ENCODE data around the gene SMARCA1. TPM values are rescaled to one million over a fixed set of nuclear protein-coding genes. Genes with fewer than 3 reads are reported as not detected.
A peak's percentile ranks its signal among the peaks of the same experiment; 100 is the strongest.
"Not testable (repeated sequence)": the region's sequence is repeated elsewhere in the genome, so short reads cannot be mapped to it uniquely, and the experiment has no call there.

SMARCA1 gene
- not detected for total RNA-seq

GRCh38 chrX:129523079-129523911, at the start of gene SMARCA1:
Gene SMARCA1, minus strand, starts transcription at chrX:129523490. Its CDS starts 120 bp downstream, at chrX:129523370.
- peaks cover 6% of the 10 kb centered on the region for H3K4me1 Mint-ChIP-seq (ENCODE audit: low read depth)
- ChIA-PET CTCF (no interaction called here), POLR2A (no interaction called here)
- peak within 1 kb of the TSS; percentile 72 for H3K4me3 Mint-ChIP-seq
- H3K36me3 Mint-ChIP-seq (ENCODE audit: low read depth): no peaks in the 10 kb centered on the region
- no peaks in the 10 kb centered on the region for H3K9me3 Mint-ChIP-seq (ENCODE audit: insufficient read depth)
- ATAC-seq (peak; percentile 23), DNase-seq (no peak)
- H3K27me3 Mint-ChIP-seq (ENCODE audit: low read depth): peaks cover 19% of the 10 kb centered on the region
- no peak within 1 kb of the TSS for H3K27ac Mint-ChIP-seq

GRCh38 chrX:129572422-129572821, 49.1 kb upstream of the SMARCA1 start:
- no peaks in the 10 kb centered on the region for H3K27me3 Mint-ChIP-seq (ENCODE audit: low read depth)
- H3K27ac Mint-ChIP-seq: no peak overlapping the region
- no peaks in the 10 kb centered on the region for H3K4me1 Mint-ChIP-seq (ENCODE audit: low read depth)
- ChIA-PET POLR2A (no interaction called here), CTCF (no interaction called here)
- no peak for DNase-seq
- H3K9me3 Mint-ChIP-seq (ENCODE audit: insufficient read depth): no peaks in the 10 kb centered on the region
- no peak overlapping the region for H3K4me3 Mint-ChIP-seq
- no peak for ATAC-seq
- no peaks in the 10 kb centered on the region for H3K36me3 Mint-ChIP-seq (ENCODE audit: low read depth)

GRCh38 chrX:129568349-129568748, 45.1 kb upstream of the SMARCA1 start:
- POLR2A ChIA-PET: no interaction called here
- no peak for ATAC-seq
- H3K36me3 Mint-ChIP-seq (ENCODE audit: low read depth): peaks cover 3% of the 10 kb centered on the region

GRCh38 chrX:129566073-129566472, 42.8 kb upstream of the SMARCA1 start:
- Mint-ChIP-seq H3K27ac (no peak overlapping the region), H3K4me3 (no peak overlapping the region), H3K36me3 (ENCODE audit: low read depth) (peaks cover 4% of the 10 kb centered on the region), H3K4me1 (ENCODE audit: low read depth) (peaks cover 10% of the 10 kb centered on the region), H3K9me3 (ENCODE audit: insufficient read depth) (no peaks in the 10 kb centered on the region), H3K27me3 (ENCODE audit: low read depth) (no peaks in the 10 kb centered on the region)
- POLR2A ChIA-PET: no interaction called here
- CTCF ChIA-PET: no interaction called here
- DNase-seq (no peak), ATAC-seq (no peak)

More at GRCh38 chrX:129568349-129568748, 45.1 kb upstream of the SMARCA1 start:
- CTCF ChIA-PET: no interaction called here
- Mint-ChIP-seq H3K4me1 (ENCODE audit: low read depth) (peaks cover 10% of the 10 kb centered on the region), H3K27ac (no peak overlapping the region), H3K27me3 (ENCODE audit: low read depth) (no peaks in the 10 kb centered on the region), H3K4me3 (no peak overlapping the region), H3K9me3 (ENCODE audit: insufficient read depth) (no peaks in the 10 kb centered on the region)
- DNase-seq: no peak

GRCh38 chrX:129565046-129565650, 41.9 kb upstream of the SMARCA1 start:
- DNase-seq (no peak), ATAC-seq (no peak)
- Mint-ChIP-seq H3K27me3 (ENCODE audit: low read depth) (no peaks in the 10 kb centered on the region), H3K27ac (no peak overlapping the region), H3K4me1 (ENCODE audit: low read depth) (peaks cover 10% of the 10 kb centered on the region), H3K36me3 (ENCODE audit: low read depth) (peaks cover 4% of the 10 kb centered on the region), H3K9me3 (ENCODE audit: insufficient read depth) (no peaks in the 10 kb centered on the region), H3K4me3 (no peak overlapping the region)
- CTCF ChIA-PET: no interaction called here
- POLR2A ChIA-PET: no interaction called here

GRCh38 chrX:129564345-129564744, 41.1 kb upstream of the SMARCA1 start:
- H3K36me3 Mint-ChIP-seq (ENCODE audit: low read depth); CTCF ChIA-PET; H3K9me3 Mint-ChIP-seq (ENCODE audit: insufficient read depth); H3K27me3 Mint-ChIP-seq (ENCODE audit: low read depth); H3K27ac Mint-ChIP-seq; ATAC-seq; DNase-seq; H3K4me3 Mint-ChIP-seq; POLR2A ChIA-PET; H3K4me1 Mint-ChIP-seq (ENCODE audit: low read depth): not testable (repeated sequence)

- no peaks in the 10 kb centered on the region for H3K27me3 Mint-ChIP-seq (ENCODE audit: low read depth)
- no peak overlapping the region for H3K4me3 Mint-ChIP-seq
- ChIA-PET CTCF (no interaction called here), POLR2A (no interaction called here)
- H3K36me3 Mint-ChIP-seq (ENCODE audit: low read depth): peaks cover 4% of the 10 kb centered on the region
- H3K4me1 Mint-ChIP-seq (ENCODE audit: low read depth): peaks cover 10% of the 10 kb centered on the region
- no peak for ATAC-seq
- H3K27ac Mint-ChIP-seq: no peak overlapping the region
- no peaks in the 10 kb centered on the region for H3K9me3 Mint-ChIP-seq (ENCODE audit: insufficient read depth)
- no peak for DNase-seq
Observed at GRCh38 chrX:129561453-129561852, 38.2 kb upstream of the SMARCA1 start.

- Mint-ChIP-seq H3K36me3 (ENCODE audit: low read depth) (peaks cover 2% of the 10 kb centered on the region), H3K4me3 (no peak overlapping the region), H3K9me3 (ENCODE audit: insufficient read depth) (no peaks in the 10 kb centered on the region), H3K27ac (no peak overlapping the region), H3K27me3 (ENCODE audit: low read depth) (no peaks in the 10 kb centered on the region), H3K4me1 (ENCODE audit: low read depth) (no peaks in the 10 kb centered on the region)
- POLR2A ChIA-PET: no interaction called here
- ATAC-seq: no peak
- DNase-seq: no peak
- CTCF ChIA-PET: no interaction called here
Observed at GRCh38 chrX:129559783-129560182, 36.5 kb upstream of the SMARCA1 start.

GRCh38 chrX:129557844-129558480, 34.7 kb upstream of the SMARCA1 start:
- Mint-ChIP-seq H3K4me3 (no peak overlapping the region), H3K27me3 (ENCODE audit: low read depth) (no peaks in the 10 kb centered on the region), H3K36me3 (ENCODE audit: low read depth) (no peaks in the 10 kb centered on the region), H3K4me1 (ENCODE audit: low read depth) (no peaks in the 10 kb centered on the region), H3K9me3 (ENCODE audit: insufficient read depth) (no peaks in the 10 kb centered on the region), H3K27ac (no peak overlapping the region)
- ChIA-PET CTCF (interaction anchor here (1.1 kb wide), 1 partner anchor 43 kb away, joined by 3 read pairs; no protein-coding TSS in a partner anchor), POLR2A (no interaction called here)
- ATAC-seq (no peak), DNase-seq (no peak)

- no peak for DNase-seq
- ChIA-PET CTCF (no interaction called here), POLR2A (no interaction called here)
- H3K27ac Mint-ChIP-seq: no peak overlapping the region
- H3K4me3 Mint-ChIP-seq: no peak overlapping the region
- H3K27me3 Mint-ChIP-seq (ENCODE audit: low read depth): no peaks in the 10 kb centered on the region
- no peak for ATAC-seq
- H3K9me3 Mint-ChIP-seq (ENCODE audit: insufficient read depth): no peaks in the 10 kb centered on the region
- H3K4me1 Mint-ChIP-seq (ENCODE audit: low read depth): no peaks in the 10 kb centered on the region
- H3K36me3 Mint-ChIP-seq (ENCODE audit: low read depth): no peaks in the 10 kb centered on the region
Observed at GRCh38 chrX:129556806-129557315, 33.6 kb upstream of the SMARCA1 start.

- H3K4me1 Mint-ChIP-seq (ENCODE audit: low read depth); H3K27me3 Mint-ChIP-seq (ENCODE audit: low read depth); POLR2A ChIA-PET; CTCF ChIA-PET; H3K27ac Mint-ChIP-seq; ATAC-seq; H3K4me3 Mint-ChIP-seq; DNase-seq; H3K9me3 Mint-ChIP-seq (ENCODE audit: insufficient read depth); H3K36me3 Mint-ChIP-seq (ENCODE audit: low read depth): not testable (repeated sequence)
Observed at GRCh38 chrX:129554816-129555215, 31.5 kb upstream of the SMARCA1 start.

- no peaks in the 10 kb centered on the region for H3K9me3 Mint-ChIP-seq (ENCODE audit: insufficient read depth)
- POLR2A ChIA-PET: no interaction called here
- no peak overlapping the region for H3K27ac Mint-ChIP-seq
- DNase-seq: no peak
- H3K36me3 Mint-ChIP-seq (ENCODE audit: low read depth): no peaks in the 10 kb centered on the region
- no peaks in the 10 kb centered on the region for H3K27me3 Mint-ChIP-seq (ENCODE audit: low read depth)
- CTCF ChIA-PET: no interaction called here
- ATAC-seq: no peak
- H3K4me3 Mint-ChIP-seq: no peak overlapping the region
- no peaks in the 10 kb centered on the region for H3K4me1 Mint-ChIP-seq (ENCODE audit: low read depth)
Observed at GRCh38 chrX:129553619-129554288, 30.5 kb upstream of the SMARCA1 start.

Data from activated CD8-positive, alpha-beta T cell treated with anti-CD3 and anti-CD28 coated beads, Interleukin-2, amount 10 ng/mL, durations not matched to agents 7 days and 5 days (primary cell).